RWPE2 (cell line): ENCODE measurements around the gene TCERG1L.
A peak's percentile ranks its signal among the peaks of the same experiment; 100 is the strongest.

ENCODE experiments used
- ATAC-seq: fragments of 200-7000 bp; cut with Tn5 transposase; 3 replicates; pipeline ENCODE4 v1.9.1; 2021; ENCODE audit warnings: low read depth
- DNase-seq: peaks from one replicate; pipeline ENCODE4 v3.0.0-alpha.2; 2020; ENCODE audit warnings: low spot score
- H3K27ac ChIP-seq: fragments of 450-650 bp; 2 replicates; pipeline ENCODE4 v1.5.1; 2017; ENCODE audit warnings: mild to moderate bottlenecking; ENCODE audit not compliant: poor library complexity, severe bottlenecking
- H3K27me3 ChIP-seq: fragments of 250-450 bp; sonication (Bioruptor Pico); 2 replicates; pipeline ENCODE4 v1.5.1; 2021; ENCODE audit warnings: mild to moderate bottlenecking, moderate library complexity; ENCODE audit not compliant: insufficient read depth, poor library complexity, severe bottlenecking
- H3K36me3 ChIP-seq: fragments of 250-450 bp; sonication (Bioruptor Pico); 2 replicates; pipeline ENCODE4 v1.5.1; 2020; ENCODE audit warnings: low read depth, mild to moderate bottlenecking, moderate library complexity
- H3K4me1 ChIP-seq: fragments of 250-450 bp; sonication (Bioruptor Pico); 2 replicates; pipeline ENCODE4 v1.5.1; 2021; ENCODE audit warnings: mild to moderate bottlenecking, moderate library complexity; ENCODE audit not compliant: insufficient read depth, poor library complexity, severe bottlenecking
- H3K4me3 ChIP-seq: fragments of 250-450 bp; sonication (Bioruptor Pico); 2 replicates; pipeline ENCODE4 v1.5.1; 2021; ENCODE audit warnings: mild to moderate bottlenecking, moderate library complexity; ENCODE audit not compliant: severe bottlenecking
- H3K9me3 ChIP-seq: fragments of 250-450 bp; sonication (Bioruptor Pico); 2 replicates; pipeline ENCODE4 v1.5.1; 2021; ENCODE audit warnings: mild to moderate bottlenecking, moderate library complexity; ENCODE audit not compliant: severe bottlenecking
- TF ChIP-seq, protein P1 (sequence below): fragments of 450-650 bp; IDR thresholded peaks from one replicate; pipeline ENCODE4 v1.5.1; 2017; ENCODE audit warnings: mild to moderate bottlenecking, moderate library complexity; ENCODE audit not compliant: poor library complexity, severe bottlenecking

TCERG1L gene

DNA sequence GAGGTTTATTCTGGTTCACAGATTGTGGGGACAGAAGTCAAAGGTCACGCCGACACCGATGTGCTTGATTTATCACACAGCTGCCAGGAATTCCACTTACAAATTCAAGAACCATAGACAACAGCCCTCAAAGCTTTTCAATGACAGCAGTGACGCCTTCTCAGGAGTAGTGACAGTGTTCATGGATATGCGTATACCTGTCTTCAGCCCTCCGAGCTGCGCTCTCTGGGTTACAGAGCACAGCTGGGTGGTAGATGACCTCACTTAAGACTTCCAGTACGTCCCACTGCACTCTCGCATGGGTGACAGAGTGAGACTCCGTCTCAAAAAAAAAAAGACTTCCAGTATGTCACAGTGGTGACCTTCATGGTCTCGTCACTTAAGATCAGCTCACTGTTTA lies 108.5 kb downstream of the TCERG1L start:
- no peaks in the 10 kb centered on the region for H3K36me3 ChIP-seq
- H3K4me3 ChIP-seq, result no peak overlapping the region
- H3K27ac ChIP-seq, result no peak overlapping the region
- no peaks in the 10 kb centered on the region for H3K4me1 ChIP-seq
- ATAC-seq (no peak), DNase-seq (no peak)
- H3K27me3 ChIP-seq, result no peaks in the 10 kb centered on the region
- H3K9me3 ChIP-seq, result no peaks in the 10 kb centered on the region
- TF ChIP-seq, protein P1, sequence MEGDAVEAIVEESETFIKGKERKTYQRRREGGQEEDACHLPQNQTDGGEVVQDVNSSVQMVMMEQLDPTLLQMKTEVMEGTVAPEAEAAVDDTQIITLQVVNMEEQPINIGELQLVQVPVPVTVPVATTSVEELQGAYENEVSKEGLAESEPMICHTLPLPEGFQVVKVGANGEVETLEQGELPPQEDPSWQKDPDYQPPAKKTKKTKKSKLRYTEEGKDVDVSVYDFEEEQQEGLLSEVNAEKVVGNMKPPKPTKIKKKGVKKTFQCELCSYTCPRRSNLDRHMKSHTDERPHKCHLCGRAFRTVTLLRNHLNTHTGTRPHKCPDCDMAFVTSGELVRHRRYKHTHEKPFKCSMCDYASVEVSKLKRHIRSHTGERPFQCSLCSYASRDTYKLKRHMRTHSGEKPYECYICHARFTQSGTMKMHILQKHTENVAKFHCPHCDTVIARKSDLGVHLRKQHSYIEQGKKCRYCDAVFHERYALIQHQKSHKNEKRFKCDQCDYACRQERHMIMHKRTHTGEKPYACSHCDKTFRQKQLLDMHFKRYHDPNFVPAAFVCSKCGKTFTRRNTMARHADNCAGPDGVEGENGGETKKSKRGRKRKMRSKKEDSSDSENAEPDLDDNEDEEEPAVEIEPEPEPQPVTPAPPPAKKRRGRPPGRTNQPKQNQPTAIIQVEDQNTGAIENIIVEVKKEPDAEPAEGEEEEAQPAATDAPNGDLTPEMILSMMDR, result no peak

DNA sequence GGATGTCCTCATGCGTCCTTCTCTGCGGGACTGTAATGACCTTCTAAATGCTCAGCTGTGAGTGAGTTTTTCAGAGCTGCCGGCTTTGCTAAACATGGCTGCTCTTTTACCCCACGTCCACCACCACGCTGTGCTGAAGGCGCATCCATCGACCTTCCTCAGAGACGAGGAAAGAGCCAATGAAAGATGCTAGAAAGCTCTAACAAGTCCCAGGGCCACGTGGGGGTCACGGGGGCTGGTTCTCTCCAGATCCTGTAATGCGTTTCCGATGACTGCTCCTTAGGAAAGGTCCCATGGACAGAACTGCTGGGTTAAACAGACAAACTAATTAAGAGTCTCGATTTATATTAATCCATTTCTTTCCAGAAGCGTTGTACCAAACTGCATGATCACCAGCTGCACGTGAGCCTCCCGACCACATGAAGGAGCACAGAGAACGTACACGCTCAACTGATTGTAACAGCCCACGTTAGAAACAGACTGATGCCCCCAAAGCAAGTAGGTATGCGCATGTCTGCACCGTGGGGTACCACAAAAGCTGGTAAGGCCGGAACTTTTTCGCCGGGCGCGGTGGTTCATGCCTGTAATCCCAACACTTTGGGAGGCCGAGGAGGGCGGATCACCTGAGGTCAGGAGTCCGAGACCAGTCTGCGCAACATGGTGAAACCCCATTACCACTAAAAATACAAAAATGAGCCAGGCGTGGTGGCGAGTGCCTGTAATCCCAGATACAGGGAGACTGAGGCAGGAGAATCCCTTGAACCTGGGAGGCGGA lies 109.6 kb downstream of the TCERG1L start:
- Histone ChIP-seq H3K36me3 (no peaks in the 10 kb centered on the region), H3K9me3 (no peaks in the 10 kb centered on the region), H3K4me3 (no peak overlapping the region), H3K27me3 (no peaks in the 10 kb centered on the region), H3K4me1 (no peaks in the 10 kb centered on the region), H3K27ac (no peak overlapping the region)
- ATAC-seq (no peak), DNase-seq (peak; percentile 19)
- TF ChIP-seq, protein P1, result no peak

DNA sequence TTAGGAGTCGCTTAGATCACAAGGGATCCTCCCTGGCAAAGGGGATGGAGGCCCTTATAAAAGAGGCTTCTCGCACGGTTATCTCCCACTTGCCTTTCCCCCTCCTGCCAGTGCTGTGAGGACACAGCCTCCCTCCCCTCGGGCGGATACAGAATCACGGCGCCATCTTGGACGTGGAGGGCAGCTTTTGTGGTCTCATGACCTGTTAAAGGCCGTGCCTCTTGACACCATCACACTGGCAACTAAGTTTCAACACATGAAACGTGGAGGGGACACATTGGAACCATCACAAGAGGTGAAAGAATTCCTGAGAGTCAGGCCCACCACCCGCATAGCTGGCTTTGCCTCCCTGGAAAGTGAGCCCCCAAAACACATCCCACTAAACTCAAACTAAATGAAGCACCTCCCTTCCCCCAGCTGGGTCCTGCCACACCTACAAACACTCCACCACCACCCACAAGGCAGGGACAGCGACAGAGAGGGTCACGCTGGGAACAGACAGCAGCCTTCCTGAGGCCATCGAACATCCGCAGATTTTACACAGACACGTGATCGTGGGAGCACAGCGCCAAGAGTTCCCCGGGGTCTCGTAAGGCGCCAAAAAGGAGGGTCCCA lies 110.6 kb downstream of the TCERG1L start:
- ATAC-seq (no peak), DNase-seq (peak; percentile 26)
- Histone ChIP-seq H3K36me3 (no peaks in the 10 kb centered on the region), H3K4me3 (no peak overlapping the region), H3K4me1 (no peaks in the 10 kb centered on the region), H3K9me3 (no peaks in the 10 kb centered on the region), H3K27ac (no peak overlapping the region), H3K27me3 (no peaks in the 10 kb centered on the region)
- TF ChIP-seq, protein P1, result no peak

DNA sequence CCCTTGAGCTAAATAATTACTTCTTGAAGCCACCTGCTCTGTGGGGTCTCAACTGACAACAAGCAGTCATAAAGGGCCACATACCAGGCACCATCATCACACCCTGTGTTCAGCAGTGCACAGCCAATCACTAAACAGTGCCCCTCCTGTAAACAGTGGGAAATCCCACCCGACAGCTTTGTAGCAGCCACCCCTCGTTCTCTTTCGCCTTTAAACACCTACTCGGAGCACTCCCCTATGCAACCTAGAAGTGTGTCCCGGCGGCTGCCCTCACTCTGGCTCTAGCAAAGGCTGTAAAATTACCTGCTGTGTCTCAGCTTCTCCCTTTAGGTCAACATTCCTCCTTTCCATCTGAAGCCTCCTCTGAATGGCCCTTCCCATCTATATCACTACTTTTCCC lies 111.9 kb downstream of the TCERG1L start:
- no peak overlapping the region for H3K4me3 ChIP-seq
- TF ChIP-seq, protein P1, result no peak
- no peaks in the 10 kb centered on the region for H3K36me3 ChIP-seq
- no peak overlapping the region for H3K27ac ChIP-seq
- no peak for ATAC-seq
- H3K9me3 ChIP-seq, result no peaks in the 10 kb centered on the region
- H3K27me3 ChIP-seq, result no peaks in the 10 kb centered on the region
- DNase-seq, result no peak
- no peaks in the 10 kb centered on the region for H3K4me1 ChIP-seq

DNA sequence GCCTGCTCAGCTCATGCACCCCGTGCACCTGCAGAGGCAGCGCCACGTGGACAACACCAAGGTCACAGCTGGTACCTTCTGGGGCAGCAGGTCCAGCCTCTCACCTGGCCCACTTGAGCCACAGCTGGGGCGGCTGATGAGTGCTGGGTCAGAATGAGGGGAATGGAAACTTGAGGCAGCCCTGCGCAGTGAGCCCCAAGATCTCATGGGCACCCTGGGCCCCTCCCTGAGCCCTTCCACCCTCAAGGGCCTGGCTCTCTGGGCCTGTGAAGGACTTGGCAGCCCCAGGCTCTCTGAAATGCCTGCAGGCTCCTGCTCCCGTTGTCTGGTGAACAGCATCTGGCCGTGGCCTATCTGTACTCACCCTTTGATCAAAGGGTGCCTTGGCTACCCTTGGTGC lies 112.7 kb downstream of the TCERG1L start:
- H3K4me1 ChIP-seq, result no peaks in the 10 kb centered on the region
- no peak for ATAC-seq

More for the DNA sequence above, 112.7 kb downstream of the TCERG1L start:
- TF ChIP-seq, protein P1, result no peak
- peak; percentile 21 for DNase-seq
- H3K36me3 ChIP-seq, result no peaks in the 10 kb centered on the region
- no peaks in the 10 kb centered on the region for H3K27me3 ChIP-seq
- H3K9me3 ChIP-seq, result no peaks in the 10 kb centered on the region
- no peak overlapping the region for H3K27ac ChIP-seq
- no peak overlapping the region for H3K4me3 ChIP-seq
